ENCODE measurements around the gene RAB31. TPM values are rescaled to one million over a fixed set of nuclear protein-coding genes. Genes with fewer than 3 reads are reported as not detected.

Gene RAB31
- total and polyA plus RNA-seq, 2 of the 13 experiments (the other 11 are each of a cell fraction or from before 2014, with no cell fraction given), result 1.1 to 1.7 TPM

DNA sequence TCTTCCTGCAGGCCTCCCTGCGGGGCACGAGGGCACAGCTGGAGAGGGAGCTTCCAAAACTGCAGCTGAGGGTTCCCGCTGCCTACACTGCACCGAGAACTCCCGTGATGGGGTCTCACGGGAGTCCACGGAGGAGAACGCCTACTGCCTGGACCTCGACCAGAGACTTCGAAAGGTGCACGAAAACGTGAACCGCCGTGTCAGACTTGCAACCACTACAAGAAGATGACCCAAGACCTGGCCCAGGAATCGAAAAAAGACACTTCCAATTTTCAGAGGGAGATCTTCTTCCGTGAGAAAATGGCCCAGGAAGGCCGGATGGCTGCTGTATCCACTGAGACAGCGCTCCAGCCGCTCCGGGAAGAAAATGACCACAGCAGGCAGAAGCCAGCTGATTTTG, 124.8 kb downstream of the RAB31 start (continued):
- TF ChIP-seq, protein P1, sequence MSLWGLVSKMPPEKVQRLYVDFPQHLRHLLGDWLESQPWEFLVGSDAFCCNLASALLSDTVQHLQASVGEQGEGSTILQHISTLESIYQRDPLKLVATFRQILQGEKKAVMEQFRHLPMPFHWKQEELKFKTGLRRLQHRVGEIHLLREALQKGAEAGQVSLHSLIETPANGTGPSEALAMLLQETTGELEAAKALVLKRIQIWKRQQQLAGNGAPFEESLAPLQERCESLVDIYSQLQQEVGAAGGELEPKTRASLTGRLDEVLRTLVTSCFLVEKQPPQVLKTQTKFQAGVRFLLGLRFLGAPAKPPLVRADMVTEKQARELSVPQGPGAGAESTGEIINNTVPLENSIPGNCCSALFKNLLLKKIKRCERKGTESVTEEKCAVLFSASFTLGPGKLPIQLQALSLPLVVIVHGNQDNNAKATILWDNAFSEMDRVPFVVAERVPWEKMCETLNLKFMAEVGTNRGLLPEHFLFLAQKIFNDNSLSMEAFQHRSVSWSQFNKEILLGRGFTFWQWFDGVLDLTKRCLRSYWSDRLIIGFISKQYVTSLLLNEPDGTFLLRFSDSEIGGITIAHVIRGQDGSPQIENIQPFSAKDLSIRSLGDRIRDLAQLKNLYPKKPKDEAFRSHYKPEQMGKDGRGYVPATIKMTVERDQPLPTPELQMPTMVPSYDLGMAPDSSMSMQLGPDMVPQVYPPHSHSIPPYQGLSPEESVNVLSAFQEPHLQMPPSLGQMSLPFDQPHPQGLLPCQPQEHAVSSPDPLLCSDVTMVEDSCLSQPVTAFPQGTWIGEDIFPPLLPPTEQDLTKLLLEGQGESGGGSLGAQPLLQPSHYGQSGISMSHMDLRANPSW (CRISPR knock-in tag; IDR thresholded peaks at IDR 0.05; ENCODE audit: borderline replicate concordance), result no peak
- no peak for TF ChIP-seq ZFP37 (CRISPR knock-in tag; IDR thresholded peaks at IDR 0.05; ENCODE audit: borderline replicate concordance)
- no peak for TF ChIP-seq ZNF598 (CRISPR knock-in tag; IDR thresholded peaks at IDR 0.05; ENCODE audit: borderline replicate concordance)
- TF ChIP-seq KDM6A (CRISPR knock-in tag; IDR thresholded peaks at IDR 0.05; ENCODE audit: low read depth), result no peak
- TF ChIP-seq MED13 (CRISPR knock-in tag; IDR thresholded peaks at IDR 0.05), result no peak
- TF ChIP-seq ARNT2 (CRISPR knock-in tag; IDR thresholded peaks at IDR 0.05; ENCODE audit: low read depth), result no peak
- TF ChIP-seq ZNF138 (CRISPR knock-in tag; IDR thresholded peaks at IDR 0.05; ENCODE audit: low read depth), result no peak
- TF ChIP-seq HHEX (CRISPR knock-in tag; IDR thresholded peaks at IDR 0.05), result no peak
- no peak for TF ChIP-seq HNRNPL (IDR thresholded peaks at IDR 0.05; ENCODE audit: low read depth, low read length)

DNA sequence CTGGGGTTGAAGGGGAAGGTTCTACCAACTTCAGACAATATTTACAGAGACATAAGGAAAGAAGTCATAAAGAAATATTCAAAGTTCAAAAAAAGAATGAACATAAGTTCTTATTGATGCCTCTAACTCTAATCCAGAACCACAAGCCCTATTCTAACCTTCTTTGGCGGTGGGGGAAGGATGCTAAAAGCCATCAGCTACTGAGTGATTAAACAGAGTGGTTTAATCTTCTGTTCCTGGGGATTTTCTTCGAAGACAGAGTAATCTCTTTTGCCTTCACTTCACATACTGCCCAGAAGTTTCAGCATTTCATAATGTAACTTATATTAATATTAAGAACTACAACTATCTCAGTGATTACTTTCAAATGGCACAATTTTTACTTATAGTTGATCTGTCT, 126.5 kb downstream of the RAB31 start:
- POLR2A ChIA-PET, result no interaction called here
- intact Hi-C loops (cut with micrococcal nuclease; ENCODE audit: unreplicated experiment), result no loop called here
- Histone ChIP-seq H3K9me3 (ENCODE audit: low read length) (no peaks in the 10 kb centered on the region), H4K20me1 (ENCODE audit: insufficient read depth, low read length) (no peaks in the 10 kb centered on the region), H3K36me3 (replicated peaks in 1 of 2; ENCODE audit: control insufficient read depth in 1 of 2, insufficient read depth in 2 of 2, low read length in 2 of 2) (no peaks in the 10 kb centered on the region), H3K27ac (ENCODE audit: extremely low read length, insufficient read depth, low read length) (no peak overlapping the region), H3K79me2 (ENCODE audit: insufficient read depth, low read length) (no peaks in the 10 kb centered on the region), H3K4me1 (ENCODE audit: insufficient read depth, low read length) (no peaks in the 10 kb centered on the region), H3K27me3 (ENCODE audit: control insufficient read depth in 1 of 2, insufficient read depth in 2 of 2, low read length in 2 of 2) (peaks cover 0 to 9% of the 10 kb centered on the region in 2 experiments; a peak in 3 of 5 replicates), H3K4me2 (ENCODE audit: low read depth, low read length) (no peak overlapping the region), H3K9ac (ENCODE audit: insufficient read depth, low read depth, low read length) (no peak overlapping the region), H3K4me3 (replicated peaks in 1 of 3; ENCODE audit: insufficient read depth in 1 of 3, low read depth in 2 of 3, low read length in 3 of 3) (no peak overlapping the region), H2AFZ (ENCODE audit: low read length) (no peak overlapping the region)
- no peak for ATAC-seq
- in situ Hi-C loops (cut with HindIII; ENCODE audit: extremely low pct_ligation_motif_present, low pct_unique_long_range_greater_than_20kb), result no loop called here
- no peak for DNase-seq (ENCODE audit: low spot score)
- WGBS (ENCODE audit: low lambda C conversion rate), result 40% methylated on average over 2 of the region's 2 CpGs
- CTCF ChIA-PET (ENCODE audit: low intra/inter-chr PET ratio, low total read pairs), result no interaction called here
- FAIRE-seq, result no peak
- no TSS peak for BruUV-seq (replicated peaks)
- TF ChIP-seq KAT2B (IDR thresholded peaks at IDR 0.05; ENCODE audit: borderline replicate concordance, low read depth, low read length) (no peak), ZNF616 (CRISPR knock-in tag; IDR thresholded peaks at IDR 0.05; ENCODE audit: low read depth) (no peak), AGO1 (IDR thresholded peaks at IDR 0.05; ENCODE audit: low read depth, low read length, poor library complexity, severe bottlenecking) (no peak), NR3C1 (CRISPR knock-in tag; IDR thresholded peaks at IDR 0.05) (no peak), DR1 (CRISPR knock-in tag; IDR thresholded peaks at IDR 0.05) (no peak), RARG (CRISPR knock-in tag; IDR thresholded peaks at IDR 0.05; ENCODE audit: low read depth) (no peak), U2AF2 (IDR thresholded peaks at IDR 0.05; ENCODE audit: low read depth, low read length) (no peak), ZNF12 (CRISPR knock-in tag; IDR thresholded peaks at IDR 0.05) (no peak), PHF20 (CRISPR knock-in tag; IDR thresholded peaks at IDR 0.05) (no peak)
- TF ChIP-seq, protein P2, sequence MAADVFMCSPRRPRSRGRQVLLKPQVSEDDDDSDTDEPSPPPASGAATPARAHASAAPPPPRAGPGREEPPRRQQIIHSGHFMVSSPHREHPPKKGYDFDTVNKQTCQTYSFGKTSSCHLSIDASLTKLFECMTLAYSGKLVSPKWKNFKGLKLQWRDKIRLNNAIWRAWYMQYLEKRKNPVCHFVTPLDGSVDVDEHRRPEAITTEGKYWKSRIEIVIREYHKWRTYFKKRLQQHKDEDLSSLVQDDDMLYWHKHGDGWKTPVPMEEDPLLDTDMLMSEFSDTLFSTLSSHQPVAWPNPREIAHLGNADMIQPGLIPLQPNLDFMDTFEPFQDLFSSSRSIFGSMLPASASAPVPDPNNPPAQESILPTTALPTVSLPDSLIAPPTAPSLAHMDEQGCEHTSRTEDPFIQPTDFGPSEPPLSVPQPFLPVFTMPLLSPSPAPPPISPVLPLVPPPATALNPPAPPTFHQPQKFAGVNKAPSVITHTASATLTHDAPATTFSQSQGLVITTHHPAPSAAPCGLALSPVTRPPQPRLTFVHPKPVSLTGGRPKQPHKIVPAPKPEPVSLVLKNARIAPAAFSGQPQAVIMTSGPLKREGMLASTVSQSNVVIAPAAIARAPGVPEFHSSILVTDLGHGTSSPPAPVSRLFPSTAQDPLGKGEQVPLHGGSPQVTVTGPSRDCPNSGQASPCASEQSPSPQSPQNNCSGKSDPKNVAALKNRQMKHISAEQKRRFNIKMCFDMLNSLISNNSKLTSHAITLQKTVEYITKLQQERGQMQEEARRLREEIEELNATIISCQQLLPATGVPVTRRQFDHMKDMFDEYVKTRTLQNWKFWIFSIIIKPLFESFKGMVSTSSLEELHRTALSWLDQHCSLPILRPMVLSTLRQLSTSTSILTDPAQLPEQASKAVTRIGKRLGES (CRISPR knock-in tag; IDR thresholded peaks at IDR 0.05; ENCODE audit: borderline replicate concordance), result no peak
- TF ChIP-seq, protein P3, sequence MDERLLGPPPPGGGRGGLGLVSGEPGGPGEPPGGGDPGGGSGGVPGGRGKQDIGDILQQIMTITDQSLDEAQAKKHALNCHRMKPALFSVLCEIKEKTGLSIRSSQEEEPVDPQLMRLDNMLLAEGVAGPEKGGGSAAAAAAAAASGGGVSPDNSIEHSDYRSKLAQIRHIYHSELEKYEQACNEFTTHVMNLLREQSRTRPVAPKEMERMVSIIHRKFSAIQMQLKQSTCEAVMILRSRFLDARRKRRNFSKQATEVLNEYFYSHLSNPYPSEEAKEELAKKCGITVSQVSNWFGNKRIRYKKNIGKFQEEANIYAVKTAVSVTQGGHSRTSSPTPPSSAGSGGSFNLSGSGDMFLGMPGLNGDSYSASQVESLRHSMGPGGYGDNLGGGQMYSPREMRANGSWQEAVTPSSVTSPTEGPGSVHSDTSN (CRISPR knock-in tag; IDR thresholded peaks at IDR 0.05), result no peak
